ENCODE results near the gene KRTAP10-12.

KRTAP10-12 gene

GRCh38 chr21:44699502-44700001, 2.6 kb downstream of the KRTAP10-12 start:
- DNase-seq, result no peak

GRCh38 chr21:44700101-44701022, 3.4 kb downstream of the KRTAP10-12 start:
- no peak for DNase-seq

- DNase-seq, result no peak
Measured at GRCh38 chr21:44701023-44701400, 4.0 kb downstream of the KRTAP10-12 start.

- no peak for DNase-seq
Measured at GRCh38 chr21:44701541-44701940, 4.6 kb downstream of the KRTAP10-12 start.

GRCh38 chr21:44702111-44702972, 5.4 kb downstream of the KRTAP10-12 start:
- no peak for DNase-seq

- DNase-seq, result no peak
Measured at GRCh38 chr21:44702973-44703730, 6.2 kb downstream of the KRTAP10-12 start.

GRCh38 chr21:44703731-44704635, 7.0 kb downstream of the KRTAP10-12 start:
- DNase-seq, result no peak

GRCh38 chr21:44704636-44705001, 7.6 kb downstream of the KRTAP10-12 start:
- DNase-seq, result no peak

GRCh38 chr21:44706026-44706705, 9.2 kb downstream of the KRTAP10-12 start:
- no peak for DNase-seq

GRCh38 chr21:44706706-44707581, 10.0 kb downstream of the KRTAP10-12 start:
- no peak for DNase-seq

GRCh38 chr21:44708213-44708865, 11.4 kb downstream of the KRTAP10-12 start:
- peak; percentile 57 for DNase-seq

GRCh38 chr21:44708866-44709425, 12.0 kb downstream of the KRTAP10-12 start:
- DNase-seq, result no peak

GRCh38 chr21:44709426-44710293, 12.7 kb downstream of the KRTAP10-12 start:
- DNase-seq, result peak; percentile 91

- DNase-seq, result no peak
Measured at GRCh38 chr21:44710294-44710665, 13.3 kb downstream of the KRTAP10-12 start.

- peak; percentile 94 for DNase-seq
Measured at GRCh38 chr21:44710756-44711326, 13.9 kb downstream of the KRTAP10-12 start.

GRCh38 chr21:44711327-44712202, 14.6 kb downstream of the KRTAP10-12 start, which contains the start of gene TSPEAR:
TSPEAR (minus strand) TSS chr21:44711572; CDS start chr21:44711514, 58 bp downstream.
- DNase-seq, result peak; percentile 90

Measured in DMS79 treated with DMSO at 0.1 percent for 48 hours (cell line).